Stimulated activated CD8-positive, alpha-beta memory T cell treated with anti-CD3 and anti-CD28 coated beads, Interleukin-4, amount 100 ng/mL, for 1 hour (primary cell): Measurements from ENCODE around the gene TACO1.
A peak's percentile ranks its signal among the peaks of the same experiment; 100 is the strongest.

Experiments
- DNase-seq, 2 donors: peaks; one replicate each; pipeline ENCODE4 v3.0.0-alpha.2; 2020; ENCODE audit warnings: low read depth in 2 of 2, low spot score in 1 of 2

Gene TACO1

DNA sequence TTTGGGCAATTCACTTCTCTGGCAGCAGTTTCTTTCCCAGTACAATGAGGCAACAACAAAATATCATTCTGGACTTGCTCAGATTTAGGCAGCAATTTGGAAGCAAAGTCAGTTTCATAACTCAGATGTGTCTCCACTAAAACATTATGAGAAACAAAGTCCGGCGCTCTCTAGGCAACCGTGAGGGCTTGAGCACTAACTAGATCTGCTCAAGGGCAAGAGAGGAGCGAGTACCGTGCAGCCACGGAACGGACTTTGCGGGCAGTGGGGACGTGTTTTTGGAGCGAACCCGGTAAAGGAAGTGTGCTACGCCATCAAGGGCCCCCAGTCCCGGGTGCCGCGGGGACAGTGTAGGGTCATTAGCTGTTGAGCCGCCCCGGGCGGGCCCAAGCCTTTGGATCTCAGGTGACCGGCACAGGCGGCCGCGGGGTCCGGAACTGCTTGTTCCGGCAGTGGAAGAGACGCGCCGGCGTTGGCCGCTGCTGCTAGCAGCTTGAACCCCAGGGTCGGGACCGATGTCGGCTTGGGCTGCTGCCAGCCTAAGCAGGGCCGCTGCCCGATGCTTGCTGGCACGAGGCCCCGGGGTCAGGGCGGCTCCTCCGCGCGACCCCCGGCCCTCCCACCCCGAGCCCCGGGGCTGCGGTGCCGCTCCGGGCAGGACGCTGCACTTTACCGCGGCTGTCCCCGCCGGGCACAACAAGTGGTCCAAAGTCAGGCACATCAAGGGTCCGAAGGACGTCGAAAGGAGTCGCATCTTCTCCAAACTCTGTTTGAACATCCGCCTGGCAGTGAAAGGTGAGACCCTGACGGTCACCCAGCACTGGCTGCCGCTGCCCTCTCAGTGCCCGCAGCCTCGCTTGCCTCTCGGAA lies at the start of gene TACO1:
TACO1 (plus strand) TSS at position 327 of the 870 bp plus-strand sequence; CDS start at position 516, 189 bp downstream.
- DNase-seq = peak; percentile 50 to 54

DNA sequence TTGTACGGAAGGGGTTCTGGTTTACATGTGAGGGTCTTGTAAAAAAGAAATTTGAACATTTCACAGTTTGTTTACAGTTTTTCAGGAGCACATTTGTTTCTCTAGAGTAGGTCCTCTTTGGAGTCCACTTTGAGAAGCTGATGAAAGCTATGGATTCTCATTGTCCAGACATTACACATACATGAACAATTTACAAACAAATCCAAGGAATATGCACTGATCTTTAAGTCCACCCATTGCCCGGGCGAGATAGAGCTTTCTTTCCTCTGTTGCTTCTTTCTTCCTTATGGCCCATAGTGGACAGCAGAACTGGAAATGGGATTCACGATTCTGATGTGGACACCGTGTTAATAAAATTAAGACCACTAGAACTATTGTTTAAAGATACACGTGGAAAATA lies 48.5 kb upstream of the TACO1 start:
- no peak for DNase-seq

DNA sequence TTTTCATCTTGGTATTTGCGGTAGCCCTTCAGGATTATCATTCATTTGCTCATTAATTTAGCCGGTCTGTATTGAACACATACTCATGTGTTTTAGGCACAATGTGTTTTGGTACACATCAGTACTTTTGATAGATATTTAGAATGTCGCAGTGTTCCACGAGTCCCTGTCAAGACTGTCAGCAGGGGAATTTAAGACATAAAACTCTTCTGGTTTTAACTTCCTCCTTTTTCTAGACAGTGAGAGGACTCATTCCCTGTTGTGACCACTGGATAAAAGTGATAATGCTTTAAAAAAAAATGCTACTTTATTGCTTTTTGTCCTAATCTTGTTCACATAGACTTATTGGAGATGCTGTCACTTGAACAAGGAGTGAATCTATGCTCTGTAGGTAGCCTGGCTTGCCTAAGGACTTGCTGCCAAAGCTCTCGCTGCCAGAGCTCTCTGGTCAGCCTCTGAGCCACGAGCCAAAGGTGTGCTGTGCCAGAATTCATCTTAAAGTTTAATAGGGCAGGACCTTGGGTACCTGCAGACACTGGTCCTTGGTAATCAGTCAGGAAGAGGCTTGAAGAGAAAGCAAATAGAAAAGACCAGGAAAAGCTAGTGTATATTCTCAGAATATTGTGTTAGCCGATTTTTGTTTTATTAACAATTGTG lies 45.1 kb upstream of the TACO1 start:
- no peak for DNase-seq

DNA sequence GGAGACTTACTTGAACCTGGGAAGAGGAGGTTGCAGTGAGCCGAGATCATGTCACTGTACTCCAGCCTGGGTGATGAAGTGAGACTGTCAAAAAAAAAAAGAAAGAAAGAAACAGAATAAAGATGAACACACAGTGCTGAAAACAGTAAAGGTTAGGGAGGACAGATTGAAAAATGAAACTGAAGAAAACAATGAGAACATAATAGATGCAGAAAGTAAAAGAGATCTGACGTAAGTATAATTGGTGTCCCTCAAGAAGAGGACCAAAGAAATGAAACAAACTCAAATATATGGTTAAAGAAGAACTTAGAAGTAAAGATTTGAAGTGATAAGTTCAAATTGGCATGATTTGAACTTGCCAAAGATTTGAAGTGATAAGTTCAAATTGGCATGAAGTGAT lies 43.3 kb upstream of the TACO1 start:
- no peak for DNase-seq

DNA sequence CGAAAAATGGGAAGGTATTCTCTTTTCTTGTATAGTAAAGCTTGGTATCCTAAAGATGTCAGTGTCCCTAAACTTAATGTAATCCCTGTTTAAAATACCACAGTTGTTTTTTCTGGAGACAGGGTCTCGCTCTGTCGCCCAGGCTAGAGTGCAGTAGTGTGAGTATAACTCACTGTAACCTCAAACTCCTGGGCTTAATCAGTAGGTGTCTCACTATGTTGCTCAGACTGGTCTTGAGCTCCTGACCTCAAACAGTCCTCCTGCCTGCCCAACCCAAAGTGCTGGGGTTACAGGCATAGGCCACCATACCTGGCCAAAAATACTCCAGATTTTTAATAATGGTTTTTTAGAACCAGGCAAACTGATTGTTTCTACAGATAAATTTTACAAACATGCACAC lies 42.3 kb upstream of the TACO1 start:
- no peak for DNase-seq

DNA sequence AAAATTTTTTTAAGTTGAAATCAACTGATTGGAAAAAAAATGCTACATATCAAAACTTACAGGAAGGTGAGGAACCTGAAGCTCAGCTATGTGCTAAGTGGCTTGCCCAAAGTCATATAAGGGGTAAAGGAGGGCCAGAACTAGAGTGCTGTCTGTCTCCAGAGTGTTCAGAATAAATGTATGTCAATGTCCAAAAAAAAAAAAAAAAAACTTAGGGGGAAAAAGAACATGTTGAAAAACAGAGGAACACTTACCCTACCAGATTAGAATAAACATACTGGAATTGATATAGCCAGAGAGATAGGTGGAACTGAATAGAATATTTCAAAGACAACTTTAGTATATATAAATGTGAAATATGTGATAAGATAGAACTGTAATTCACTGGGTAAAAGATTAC lies 38.9 kb upstream of the TACO1 start:
- no peak for DNase-seq

DNA sequence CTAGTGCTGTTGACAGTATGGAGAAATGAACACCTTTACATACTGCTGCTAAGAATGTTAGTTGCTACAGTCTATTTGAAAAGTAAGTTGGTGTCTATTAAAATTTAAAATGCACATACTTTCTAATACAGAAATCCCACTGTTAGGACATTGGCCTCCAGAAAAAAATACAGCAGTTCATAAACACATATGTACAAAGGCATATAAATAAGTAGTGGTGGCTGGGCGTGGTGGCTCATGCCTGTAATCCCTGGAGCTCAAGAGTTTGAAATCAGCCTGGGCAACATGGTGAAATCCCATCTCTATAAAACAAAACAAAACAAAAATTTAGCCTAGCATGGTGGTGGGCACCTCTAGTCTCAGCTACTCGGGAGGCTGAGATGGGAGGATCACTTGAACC lies 37.4 kb upstream of the TACO1 start:
- DNase-seq = no peak

DNA sequence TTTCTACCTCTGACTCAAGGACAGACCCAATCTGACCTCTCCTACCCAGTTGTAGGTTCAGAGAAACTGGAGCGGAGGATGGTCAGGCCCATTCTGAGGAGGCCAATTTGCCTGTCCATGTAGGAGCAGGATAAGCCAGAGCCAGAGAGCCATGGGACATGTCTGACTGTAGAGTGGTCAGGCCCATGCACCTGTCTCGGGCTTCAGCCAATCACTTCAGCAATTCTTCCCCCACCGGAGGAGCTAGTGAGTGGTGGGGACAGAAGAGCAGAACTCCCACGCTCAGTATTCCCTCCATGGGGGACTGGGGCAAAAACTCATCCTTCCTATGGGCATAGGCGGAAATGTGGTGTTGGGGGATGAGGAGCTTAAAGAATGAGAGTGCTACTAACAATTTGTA lies 36.1 kb upstream of the TACO1 start:
- no peak for DNase-seq

DNA sequence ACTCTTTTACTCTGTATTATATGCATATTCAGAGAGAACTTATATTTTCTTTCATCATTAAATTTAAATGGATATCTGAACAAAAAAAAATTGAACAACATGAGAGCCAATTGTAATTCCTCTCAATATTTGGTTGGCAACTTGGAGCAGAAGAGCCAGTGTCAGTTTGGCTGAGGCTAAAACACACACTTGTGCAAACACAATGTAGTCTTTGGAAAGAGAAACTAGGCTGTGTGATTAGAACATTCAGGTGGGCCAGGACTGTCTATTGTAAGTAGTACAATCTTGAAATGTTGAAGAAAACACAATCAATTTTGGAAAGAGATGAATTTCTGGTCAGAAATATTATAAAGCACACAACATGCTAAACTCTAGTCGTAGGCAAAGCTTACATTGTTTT lies 33.5 kb upstream of the TACO1 start:
- DNase-seq = no peak

DNA sequence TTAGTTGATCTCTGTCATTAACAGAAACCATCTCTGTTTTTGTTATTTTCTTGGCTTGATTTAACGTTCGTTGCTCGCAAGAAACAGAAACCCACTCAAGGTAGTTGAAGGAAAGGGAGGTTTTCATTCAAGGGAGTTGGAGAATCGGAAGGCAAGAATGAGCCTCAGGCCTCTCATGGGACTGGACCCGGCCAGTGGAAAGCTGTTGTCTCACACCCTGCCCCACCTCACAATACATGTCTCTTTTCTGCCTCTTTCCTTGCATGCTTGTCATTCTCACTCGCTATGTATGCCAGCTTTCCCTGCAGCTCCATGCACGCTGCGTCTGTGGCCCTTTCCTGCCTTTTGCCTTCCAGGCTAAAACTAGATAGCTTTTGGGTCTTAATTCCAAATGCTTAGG lies 32.1 kb upstream of the TACO1 start:
- DNase-seq = no peak

DNA sequence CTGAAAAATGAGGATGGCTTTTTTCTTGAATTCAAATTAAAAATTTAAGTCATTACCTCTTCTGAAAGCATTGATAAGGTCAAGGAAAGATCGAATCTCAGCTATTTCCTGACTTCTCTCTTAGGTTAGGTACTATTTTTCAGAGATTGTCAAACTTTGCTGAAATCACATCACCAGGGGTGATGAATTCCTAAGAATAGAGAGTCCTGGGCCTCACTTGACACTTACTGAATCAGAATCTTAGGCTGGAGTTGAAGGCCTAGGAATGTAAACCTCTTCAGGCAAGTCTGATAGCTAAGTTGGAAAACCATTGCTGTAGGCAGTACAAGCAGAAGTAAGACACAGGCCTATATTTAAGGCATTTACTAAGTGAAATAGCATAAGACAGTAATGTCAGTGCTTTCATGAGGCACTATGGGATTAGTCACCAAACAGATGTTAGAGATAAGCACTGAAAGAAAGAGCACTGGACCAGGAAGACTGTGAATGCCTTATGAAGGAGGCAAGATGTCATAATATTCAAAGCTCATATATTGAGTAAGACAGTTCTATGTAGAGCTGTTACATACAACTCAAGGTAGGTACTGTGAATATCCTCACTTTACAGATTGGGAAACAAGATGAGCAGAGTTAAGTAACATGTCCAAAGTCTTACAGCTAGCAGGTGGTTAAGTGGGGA lies 28.9 kb upstream of the TACO1 start:
- DNase-seq = no peak

DNA sequence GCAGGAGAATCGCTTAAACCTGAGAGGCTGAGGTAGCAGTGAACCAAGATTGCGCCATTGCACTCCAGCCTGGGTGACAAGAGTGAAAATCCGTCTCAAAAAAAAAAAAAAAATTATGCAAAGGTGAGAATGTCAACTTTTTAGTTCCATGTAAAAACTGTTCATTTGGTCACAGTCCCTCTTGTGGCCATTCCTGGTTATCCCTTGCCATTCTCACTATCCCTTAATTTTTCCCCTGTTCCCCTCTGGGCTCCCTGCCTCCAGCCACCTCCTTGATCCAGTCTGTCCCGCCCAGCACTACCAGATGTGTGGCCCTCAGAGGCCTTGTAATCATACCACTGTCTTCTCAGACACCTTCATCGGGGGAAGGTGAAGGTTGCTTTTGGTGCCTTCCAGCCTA lies 27.1 kb upstream of the TACO1 start:
- DNase-seq = no peak

DNA sequence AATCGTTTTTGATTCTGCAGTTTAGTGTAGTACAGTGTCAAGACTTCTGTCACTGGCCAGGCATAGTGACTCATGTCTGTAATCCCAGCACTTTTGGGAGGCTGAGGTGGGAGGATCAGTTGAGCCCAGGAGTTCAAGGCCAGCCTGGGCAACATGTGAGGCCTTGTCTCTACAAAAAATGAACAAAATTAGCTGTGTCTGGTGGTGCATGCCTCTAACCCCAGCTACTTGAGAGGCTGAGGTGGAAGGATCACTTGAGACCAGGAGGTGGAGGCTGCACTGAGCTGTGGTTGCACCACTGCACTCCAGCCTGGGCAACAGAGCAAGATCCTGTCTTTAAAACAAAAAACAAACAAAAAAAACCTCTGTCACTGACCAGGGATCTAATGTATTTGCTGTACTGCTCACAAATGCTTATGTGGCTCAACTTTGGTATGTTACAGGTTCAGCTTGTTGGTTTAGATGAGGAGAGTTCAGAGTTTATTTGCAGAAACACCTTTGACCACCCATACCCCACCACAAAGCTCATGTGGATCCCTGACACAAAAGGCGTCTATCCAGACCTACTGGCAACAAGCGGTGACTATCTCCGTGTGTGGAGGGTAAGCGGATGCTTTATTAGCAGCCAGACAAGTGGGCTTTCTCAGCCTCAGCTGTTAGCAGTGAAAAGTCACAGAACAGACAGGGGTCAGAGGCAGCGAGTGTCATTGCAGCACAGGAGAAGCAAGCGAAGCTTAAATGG lies 22.5 kb upstream of the TACO1 start:
- DNase-seq = no peak

DNA sequence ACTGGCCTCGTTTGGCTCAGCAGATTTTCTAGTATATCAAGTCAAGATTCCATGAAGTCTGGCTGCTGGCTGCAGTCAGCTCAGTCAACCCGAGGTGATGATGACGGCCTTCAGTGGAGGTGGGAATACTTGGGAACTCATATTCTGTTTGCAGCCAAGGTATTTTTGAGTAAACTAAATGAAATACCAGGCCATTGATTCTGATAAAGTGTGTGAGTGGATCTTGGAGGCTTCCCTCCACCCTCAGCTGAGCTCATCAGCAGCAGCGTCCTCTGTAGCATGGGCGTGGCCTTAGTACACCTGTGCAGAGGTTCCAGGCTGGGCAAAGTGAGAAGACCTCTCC lies 22.0 kb upstream of the TACO1 start:
- no peak for DNase-seq

DNA sequence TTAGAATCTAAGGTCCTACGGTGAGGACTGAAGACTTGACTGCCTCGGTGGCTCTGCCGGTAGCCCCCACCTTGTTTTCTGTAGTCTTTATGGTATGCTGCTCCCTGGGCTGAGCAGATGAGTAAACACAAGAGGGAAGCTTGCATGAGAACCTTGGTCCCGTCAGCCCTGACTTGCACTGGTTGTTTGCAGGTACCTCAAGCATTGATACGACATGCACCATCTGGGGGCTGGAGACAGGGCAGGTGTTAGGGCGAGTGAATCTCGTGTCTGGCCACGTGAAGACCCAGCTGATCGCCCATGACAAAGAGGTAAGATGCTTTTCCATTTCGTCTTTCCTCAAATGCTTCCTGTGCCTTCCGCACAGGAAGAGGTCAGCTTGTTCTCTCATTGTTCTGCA lies 21.1 kb upstream of the TACO1 start:
- no peak for DNase-seq

DNA sequence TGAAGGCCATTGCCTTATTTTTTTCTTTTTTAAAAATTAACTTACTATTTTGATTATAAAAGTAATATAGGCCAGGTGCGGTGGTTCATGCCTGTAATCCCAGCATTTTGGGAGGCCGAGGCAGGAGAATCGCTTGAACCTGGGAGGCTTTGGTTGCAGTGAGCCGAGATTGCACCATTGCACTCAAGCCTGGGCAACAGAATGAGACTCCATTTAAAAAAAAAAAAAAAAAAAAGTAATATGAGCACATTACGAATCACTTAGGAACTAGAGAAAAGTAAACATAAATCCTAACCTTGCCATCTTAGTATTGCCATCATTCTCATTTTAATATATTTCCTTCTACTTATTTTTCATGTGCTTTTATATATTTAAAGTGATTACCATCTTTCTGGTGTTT lies 12.9 kb upstream of the TACO1 start:
- DNase-seq = no peak

DNA sequence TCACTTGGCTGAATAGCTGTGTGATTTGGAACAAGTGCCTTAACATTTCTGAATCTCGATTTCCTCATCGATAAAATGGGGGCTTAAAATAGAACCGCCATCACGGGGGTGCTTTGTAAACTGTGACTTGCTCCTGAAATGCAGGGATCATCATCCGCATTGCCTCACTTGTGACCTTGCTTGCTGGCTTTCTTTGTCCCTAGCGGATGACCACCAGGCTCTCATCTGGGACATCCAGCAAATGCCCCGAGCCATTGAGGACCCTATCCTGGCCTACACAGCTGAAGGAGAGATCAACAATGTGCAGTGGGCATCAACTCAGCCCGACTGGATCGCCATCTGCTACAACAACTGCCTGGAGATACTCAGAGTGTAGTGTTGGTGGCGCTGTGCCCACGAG lies 11.9 kb upstream of the TACO1 start:
- no peak for DNase-seq

DNA sequence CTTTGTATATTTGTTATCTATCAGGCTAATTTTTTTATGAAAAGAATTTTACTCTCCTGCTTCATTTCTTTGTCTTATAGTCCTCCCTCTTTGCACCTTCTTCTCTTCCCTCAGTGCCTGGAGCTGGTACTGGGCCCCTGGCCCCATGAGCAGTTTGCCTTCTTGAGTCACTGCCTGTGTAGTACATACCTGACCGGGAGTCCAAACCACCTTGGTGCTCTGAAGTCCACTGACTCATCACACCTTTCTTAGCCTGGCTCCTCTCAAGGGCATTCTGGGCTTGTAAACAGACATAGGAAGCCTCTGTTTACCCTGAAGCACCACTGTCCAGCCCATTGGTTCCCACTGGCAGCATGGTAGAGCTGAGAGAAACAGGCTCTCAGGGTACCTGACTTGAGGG lies 11.0 kb upstream of the TACO1 start:
- DNase-seq = no peak

DNA sequence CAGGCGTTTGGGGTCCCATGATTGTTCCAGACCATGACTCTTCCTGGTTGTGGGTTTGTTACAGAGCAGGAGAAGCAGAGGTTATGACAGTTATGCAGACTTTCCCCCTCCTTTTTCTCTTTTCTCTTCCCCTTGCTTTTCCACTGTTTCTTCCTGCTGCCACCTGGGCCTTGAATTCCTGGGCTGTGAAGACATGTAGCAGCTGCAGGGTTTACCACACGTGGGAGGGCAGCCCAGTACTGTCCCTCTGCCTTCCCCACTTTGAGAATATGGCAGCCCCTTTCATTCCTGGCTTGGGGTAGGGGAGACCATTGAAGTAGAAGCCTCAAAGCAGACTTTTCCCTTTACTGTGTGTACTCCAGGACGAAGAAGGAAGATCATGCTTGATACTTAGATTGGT lies 7.9 kb upstream of the TACO1 start:
- DNase-seq = no peak

DNA sequence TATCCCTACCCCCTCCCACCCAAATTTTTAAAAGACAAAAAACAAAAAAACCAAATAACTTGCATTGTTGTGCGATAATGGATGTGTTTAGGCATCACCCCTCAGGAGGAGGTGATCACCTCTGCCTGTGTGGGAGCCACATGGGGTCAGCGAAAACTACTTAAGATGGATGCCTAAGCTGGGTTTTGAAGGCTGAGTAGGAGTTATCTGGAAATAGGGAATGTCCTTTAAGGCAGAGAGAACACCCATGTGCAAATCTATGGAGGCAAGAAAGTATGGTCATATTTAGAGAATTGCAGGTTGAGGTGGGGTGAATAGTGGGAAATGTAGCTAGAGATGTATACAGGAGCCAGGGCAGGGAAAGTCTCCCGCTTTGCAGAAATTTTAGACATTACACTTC lies 5.6 kb upstream of the TACO1 start:
- DNase-seq = no peak

DNA sequence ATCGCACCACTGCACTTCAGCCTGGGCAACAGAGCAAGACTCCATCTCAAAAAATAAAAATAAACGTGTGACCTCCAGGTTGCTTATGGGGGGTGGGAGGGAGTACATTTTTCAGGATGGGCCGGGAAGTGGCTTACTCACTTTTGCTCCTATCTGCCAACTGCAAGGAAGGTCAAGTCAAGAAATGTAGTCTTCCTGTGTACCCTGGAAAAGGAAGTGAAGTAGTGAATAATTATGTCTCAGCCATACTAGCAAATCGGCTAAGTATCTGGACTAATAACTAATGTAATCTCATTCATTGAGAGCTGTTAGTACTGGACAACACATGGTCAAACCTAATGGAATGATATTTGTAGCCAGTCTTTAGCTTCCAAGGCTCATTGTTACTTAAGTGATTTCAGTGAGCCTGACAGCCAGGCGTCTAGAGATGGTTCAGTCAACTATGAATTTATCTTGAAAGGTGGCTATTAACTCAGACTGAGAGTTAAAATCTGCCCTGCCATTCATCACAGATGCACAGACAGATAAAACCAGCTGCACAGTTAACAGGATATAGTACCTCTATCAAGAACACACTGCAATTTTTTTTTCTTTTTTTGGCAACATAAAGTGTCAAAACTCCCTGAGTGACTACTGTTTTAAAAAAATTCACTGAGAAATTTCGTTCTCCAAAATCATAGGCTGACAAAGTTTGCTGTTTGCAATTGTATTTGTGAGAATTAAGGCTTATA lies 3.7 kb upstream of the TACO1 start:
- no peak for DNase-seq
